T follicular helper cell (primary cell): ENCODE measurements around the gene ZNF691.
"Not testable (repeated sequence)": the region's sequence is repeated elsewhere in the genome, so short reads cannot be mapped to it uniquely, and the experiment has no call there.

Experiments
- DNase-seq: peaks from one replicate; pipeline ENCODE4 v3.0.0-alpha.2; 2020; ENCODE audit warnings: low read depth

Gene ZNF691

DNA sequence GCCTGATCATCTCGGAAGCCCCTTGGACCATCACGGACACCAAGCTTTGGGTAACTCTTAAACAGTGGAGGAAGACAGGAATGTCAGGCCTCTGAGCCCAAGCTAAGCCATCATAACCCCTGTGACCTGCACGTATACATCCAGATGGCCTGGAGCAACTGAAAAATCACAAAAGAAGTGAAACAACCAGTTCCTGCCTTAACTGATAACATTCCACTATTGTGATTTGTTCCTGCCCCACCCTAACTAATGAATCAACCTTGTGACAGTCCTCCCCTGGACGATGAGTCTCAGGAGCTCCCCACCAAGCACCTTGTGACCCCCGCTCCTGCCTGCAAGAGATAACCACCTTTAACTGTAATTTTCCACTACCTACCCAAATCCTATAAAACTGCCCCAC is 13.0 kb downstream of the ZNF691 start:
- DNase-seq: not testable (repeated sequence)

DNA sequence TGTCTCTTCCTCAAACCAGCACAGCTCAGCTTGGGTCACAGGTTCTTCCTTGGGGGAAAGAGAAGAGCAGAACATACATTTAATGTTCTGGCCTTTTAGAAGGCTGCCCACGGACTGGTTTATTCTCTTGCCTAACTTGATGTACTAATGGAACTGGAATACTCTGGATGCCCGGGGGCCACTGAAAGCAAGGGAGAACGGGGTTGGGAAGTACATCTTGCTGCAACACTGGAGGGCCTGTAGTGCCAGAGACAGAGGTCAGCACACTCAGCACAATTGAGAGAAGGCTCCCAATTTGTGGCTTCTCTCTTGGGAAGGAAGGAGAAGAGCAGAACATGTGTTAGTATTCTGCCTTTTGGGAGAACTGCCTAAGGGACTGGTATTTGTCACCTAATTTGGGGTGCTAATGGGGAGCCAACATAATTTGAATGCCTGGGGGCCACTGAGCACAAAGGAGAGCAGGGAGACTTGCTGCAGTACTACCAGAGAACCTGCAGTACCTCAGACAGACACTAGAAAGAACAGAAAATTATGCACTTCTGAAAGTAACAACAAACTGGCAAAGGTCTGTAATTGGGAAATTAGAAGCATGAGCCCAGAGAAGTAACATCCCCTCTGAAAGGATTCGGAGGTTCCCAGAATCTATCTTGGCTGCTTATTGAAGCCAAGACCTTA is 14.1 kb downstream of the ZNF691 start:
- no peak for DNase-seq

DNA sequence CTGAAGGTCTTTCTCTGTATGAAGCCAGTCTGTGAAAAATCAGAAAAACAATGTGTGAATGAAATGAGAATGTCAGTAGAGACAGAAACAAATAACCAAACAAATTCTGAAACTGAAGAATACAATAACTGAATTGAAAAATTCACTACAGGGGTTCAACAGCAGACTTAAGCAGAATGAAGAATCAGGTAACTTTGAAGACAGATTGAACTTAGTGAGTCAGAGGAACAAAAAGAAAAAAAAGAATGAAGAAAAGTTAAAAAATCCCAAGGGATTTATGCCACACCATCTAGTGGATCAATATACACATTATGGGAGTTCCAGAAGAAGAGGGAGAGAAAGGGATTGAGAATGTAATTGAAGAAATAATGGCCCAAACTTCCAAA is 14.6 kb downstream of the ZNF691 start:
- DNase-seq: no peak

DNA sequence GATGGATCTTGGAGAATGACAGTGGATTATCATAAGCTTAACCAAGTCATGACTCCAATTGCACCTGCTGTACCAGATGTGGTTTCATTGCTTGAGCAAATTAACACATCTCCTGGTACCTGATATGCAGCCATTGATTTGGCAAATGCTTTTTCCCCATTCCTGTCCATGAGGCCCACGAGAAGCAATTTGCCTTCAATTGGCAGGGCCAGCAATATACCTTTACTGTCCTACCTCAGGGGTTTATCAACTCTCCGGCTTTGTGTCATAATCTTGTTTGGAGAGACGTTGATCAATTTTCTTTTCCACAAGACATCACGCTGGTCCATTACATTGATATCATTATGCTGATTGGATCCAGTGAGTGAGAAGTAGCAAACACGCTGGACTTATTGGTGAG is 20.1 kb downstream of the ZNF691 start:
- no peak for DNase-seq

DNA sequence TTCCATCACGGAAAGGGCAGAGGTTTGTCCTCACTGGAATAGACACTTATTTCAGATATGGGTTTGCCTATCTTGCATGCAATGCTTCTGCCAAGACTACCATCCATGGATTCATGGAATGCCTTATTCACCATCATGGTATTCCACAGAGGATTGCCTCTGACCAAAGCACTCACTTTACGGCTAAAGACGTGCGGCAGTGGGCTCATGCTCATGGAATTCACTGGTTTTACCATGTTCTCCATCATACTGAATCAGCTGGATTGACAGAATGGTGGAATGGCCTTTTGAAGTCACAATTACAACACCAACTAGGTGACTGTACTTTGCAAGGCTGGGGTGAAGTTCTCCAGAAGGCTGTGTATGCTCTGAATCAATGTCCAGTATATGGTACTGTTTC is 22.1 kb downstream of the ZNF691 start:
- DNase-seq: not testable (repeated sequence)

DNA sequence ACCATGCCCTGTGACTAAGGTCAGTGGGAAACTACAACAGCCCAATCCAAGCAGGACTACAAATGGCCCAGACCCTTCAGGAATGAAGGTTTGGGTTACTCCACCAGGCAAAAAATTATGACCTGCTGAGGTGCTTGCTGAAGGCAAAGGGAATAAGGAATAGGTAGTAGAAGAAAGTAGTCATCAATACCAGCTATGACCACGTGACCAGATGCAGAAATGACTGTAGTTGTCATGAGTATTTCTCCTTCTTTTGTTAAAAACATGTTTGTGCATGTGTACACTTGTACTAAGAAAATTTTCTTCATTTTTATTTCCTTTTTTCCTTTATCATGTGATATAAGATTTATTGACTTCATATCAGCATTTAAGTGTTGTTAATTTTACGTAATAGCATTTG is 22.8 kb downstream of the ZNF691 start:
- DNase-seq: not testable (repeated sequence)

DNA sequence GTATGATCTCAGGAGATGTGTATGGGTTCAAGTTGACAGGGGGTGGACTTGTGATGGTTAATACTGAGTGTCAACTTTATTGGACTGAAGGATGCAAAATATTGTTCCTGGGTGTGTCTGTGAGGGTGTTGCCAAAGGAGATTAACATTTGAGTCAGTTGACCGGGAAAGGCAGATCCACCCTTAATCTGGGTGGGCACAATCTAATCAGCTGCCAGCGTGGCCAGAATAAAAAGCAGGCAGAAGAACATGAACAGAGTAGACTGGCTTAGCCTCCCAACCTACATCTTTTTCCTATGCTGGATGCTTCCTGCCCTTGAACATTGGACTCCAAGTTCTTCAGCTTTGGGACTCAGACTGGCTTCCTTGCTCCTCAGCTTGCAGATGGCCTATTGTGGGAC is 23.3 kb downstream of the ZNF691 start:
- DNase-seq: not testable (repeated sequence)

DNA sequence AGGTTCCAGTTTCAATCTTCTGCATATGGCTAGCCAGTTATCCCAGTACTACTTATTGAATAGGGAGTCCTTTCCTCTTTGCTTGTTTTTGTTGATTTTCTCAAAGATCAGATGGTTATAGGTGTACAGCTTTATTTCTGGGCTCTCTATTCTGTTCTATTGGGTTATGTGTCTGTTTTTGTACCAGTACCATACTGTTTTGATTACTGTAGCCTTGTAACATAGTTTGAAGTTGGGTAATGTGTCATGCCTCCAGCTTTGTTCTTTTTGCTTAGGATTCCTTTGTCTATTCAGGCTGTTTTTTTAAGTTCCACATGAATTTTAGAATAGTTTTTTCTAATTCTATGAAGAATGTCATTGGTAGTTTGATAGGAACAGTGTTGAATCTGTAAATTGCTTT is 26.7 kb downstream of the ZNF691 start:
- not testable (repeated sequence) for DNase-seq

DNA sequence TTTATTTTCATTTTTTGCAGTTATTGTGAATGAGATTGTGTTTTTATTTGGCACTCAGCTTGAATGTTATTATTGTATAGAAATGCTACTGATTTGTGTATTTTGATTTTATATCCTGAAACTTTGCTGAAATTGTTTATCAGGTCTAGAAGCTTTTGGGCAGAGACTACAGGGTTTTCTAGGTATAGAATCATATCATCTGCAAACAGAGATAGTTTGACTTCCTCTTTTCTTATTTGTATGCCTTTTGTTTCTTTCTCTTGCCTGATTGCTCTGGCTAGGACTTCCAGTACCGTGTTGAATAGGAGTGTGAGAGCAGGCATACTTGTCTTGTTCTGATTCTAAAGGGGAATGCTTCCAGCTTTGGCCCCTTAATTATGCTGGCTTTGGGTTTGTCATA is 27.3 kb downstream of the ZNF691 start:
- DNase-seq: no peak

DNA sequence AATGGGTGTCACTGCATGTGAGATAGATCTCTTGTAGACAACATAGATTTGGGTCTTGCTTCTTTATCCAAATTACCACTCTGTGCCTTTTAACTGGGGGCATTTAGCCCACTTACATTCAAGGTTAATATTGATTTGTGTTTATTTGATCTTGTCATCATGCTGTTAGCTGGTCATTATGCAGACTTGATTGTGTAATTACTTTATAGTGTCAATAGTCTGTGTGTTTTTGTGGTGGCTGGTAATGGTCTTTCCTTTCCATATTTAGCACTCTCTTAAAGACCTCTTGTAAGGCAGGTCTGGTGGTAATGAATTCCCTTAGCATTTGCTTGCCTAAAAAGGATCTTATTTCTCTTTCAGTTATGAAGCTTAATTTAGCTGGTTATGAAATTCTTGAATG is 29.6 kb downstream of the ZNF691 start:
- no peak for DNase-seq

DNA sequence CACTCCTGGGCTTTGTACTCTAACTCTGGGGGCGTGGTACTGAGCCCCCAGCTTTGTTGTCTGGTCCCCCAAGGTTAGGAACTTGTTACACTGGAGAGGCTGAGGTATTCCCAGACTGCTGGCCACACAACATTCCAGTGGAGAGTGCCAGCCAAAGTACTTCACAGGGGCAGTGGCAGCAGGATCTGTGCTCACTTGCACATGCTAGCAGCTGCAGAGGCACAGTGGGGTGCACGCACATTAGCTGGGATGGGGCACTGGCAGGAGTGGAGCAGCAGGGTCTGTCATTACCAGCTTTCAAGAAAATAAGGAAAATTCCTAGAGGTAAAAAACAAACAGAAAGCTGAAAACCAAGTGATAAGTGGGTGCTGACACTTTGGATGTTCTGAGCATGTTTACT is 31.0 kb downstream of the ZNF691 start:
- DNase-seq: no peak

DNA sequence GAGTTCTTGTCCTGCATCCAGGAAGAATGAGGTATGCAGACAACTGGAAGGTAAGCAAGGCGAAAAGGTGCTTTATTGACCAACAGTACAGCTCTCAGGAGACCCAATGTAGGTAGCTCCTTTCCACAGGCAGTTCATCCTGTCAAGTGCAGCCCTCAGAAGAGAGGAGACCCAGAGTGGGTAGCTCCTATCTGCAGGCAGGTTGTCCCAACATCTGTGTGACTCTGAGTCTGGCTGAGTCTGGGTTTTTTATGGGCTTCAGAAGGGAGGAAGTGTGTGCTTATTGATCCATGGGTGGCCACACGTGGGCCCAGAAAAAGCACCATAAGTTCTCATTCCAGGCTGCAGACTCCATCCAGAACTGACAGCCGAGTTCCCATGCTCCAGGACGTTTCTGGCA is 34.0 kb downstream of the ZNF691 start:
- no peak for DNase-seq

DNA sequence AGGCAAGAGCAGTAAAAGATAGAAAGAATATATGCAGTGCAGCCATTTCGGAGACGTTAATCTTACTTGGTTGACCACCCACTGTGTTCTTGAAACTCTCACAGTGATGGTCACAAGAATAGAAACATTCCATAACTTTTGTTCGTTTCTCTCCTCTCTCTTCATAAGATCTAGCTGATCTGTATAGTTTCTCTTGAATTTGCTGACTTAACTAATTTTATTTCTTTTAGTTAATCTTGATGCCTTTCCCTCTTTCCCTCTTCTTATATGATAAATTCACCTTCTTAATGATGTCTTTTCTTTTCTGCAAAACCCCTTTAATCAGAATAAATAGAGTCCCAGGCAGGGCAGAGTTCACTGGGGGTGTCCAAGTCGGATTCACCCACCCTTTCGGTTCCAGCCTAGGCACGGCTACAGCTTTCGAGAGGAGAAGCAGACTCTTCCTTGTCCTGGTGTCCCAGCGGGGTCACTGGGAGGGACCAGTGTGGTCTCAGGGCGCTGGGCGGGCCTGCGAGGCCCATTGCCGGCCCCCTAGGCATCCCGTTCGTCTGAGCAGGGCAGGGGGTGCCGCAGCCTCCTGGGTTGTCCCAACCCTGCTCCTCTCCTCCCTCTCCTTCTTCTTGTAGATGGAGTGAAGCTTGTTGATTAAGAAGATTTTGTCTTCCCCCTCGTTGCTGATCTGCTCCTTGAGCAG is 39.8 kb downstream of the ZNF691 start:
- DNase-seq: no peak

DNA sequence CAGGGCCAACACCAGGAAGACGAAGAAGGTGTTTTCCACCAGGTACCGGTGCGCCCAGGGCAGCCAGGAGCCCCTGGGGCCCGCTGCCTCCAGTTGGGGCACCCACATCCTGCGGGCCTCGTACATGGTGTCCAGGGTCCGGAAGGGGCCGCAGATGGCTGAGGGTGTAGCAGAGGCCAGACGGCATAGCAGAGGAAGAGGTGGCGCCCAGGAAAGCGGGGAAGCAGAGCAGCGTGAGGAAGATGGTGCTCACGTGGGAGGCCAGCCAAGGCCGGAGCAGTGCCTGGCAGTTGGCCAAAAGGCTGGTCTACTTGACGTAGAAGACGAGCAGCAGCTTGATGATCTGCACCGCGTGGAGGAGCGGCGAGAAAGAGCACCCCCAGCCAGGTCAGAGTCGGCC is 40.4 kb downstream of the ZNF691 start:
- no peak for DNase-seq

DNA sequence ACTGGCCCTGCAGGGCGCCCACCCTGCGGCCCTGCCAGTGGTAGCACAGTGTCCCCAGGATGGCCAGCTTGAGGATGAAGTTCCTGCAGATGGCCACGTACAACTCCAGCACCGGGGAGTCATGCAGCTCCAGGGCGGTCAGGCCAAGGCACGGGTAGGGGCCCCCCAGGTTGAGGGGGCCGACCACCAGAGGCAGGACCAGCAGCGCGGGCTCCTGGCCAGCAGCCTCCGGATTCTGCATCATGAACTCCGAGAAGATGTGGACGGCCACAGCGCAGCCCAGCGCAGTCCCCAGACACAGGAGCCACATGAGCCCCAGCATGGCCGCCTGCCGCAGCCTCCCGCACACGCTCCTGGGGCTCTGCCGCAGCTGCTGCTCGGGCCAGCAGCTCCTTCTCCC is 41.0 kb downstream of the ZNF691 start:
- no peak for DNase-seq

DNA sequence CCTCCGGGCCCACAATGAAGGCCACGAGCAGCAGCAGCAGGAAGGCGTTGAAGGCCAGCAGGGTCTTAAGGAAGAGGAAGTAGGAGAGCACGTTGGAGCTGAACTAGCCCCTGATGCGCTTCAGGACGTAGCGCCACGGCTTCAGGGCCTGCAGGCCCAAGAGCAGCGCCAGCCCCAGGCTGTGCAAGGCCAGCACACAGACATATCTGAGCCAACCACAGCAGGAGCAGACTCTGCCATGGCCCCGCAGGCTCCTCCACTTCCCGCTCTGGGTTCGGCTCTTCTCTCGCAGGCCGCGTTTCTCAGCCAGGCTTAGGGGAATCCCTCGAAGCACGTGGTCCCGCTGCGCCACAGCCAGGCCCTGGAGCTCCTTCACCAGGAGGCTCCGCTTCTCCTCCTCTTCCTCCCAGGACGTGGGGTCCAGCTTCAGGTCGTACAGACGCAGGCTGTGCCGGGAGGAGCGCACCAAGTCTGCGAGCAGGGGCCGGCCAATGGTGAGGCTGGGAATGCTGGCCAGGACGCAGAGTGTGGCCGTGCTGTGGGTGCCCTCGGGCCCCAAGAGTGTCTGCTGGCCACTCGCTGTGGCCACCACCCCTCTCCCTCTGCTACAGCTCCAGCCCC is 41.7 kb downstream of the ZNF691 start:
- DNase-seq: no peak

DNA sequence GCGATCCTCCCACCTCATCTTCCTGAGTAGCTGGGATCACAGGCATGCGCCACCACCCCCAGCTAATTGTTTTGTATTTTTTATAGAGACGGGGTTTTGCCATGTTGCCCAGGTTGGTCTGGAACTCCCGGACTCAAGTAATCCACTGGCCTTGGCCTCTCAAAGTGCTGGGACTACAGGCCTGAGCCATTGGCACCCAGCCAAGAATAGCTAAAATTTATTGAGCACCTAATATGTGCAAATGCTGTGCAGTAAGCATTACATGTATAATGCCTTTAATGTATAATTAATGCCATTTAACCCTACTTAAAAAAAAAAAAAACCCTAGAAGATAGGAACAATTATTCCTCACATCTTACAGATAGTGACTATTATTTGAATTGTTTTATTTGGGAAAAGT is 42.9 kb downstream of the ZNF691 start:
- DNase-seq: no peak

DNA sequence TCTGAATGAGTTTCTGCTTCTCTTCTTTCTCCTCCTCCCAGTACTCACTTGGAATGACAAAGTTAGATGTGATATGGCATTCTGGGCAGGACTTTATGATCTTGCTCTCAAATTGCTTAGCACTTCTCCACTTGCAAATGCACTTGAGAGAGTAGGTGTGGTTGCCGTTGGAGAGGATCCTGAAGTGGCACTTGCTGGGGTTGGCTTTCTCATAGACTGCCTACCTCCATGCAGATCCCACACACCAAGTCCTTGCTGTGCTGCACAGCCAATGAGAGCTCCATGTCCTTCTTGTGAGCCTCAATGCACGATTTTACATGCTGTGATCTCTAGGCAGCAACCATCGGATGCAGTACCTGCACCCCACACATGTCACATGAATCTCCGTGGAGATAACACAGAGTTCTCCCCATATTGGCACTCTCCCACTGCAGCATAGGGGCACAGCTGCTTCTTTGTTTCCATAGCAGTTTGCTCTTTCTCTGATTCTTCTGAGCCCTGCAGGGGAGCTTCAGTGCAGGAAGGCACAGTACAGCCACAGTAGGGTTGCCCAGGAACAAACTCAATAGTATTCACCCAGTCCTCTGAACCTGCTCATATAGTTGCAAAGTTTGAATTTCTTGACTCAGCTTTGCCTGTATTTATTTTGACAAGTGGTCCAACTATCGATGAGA is 45.2 kb downstream of the ZNF691 start:
- no peak for DNase-seq

DNA sequence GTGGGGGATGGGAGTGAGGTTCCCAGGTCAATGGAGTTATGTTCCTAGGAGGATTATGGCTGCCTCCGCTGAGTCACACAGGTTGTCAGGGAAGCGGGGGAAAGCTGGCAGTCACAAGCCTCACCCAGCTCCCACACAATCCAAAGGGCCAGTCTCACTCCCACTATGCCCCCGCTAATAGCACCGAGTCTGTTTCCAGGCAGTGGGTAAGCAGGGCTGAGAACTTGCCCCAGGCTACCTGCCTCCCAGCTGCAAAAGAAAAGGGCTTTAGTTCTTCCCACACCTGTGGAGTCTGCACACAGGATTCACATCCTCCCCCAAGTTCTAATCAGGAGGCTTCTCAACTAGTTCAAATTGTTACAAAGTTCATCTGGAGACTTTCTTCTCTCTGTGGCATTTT is 53.5 kb downstream of the ZNF691 start:
- not testable (repeated sequence) for DNase-seq
